Breast epithelium (tissue), 4 donors: Measurements from ENCODE around the gene HCLS1. TPM values are rescaled to one million over a fixed set of nuclear protein-coding genes. Genes with fewer than 3 reads are reported as not detected.

ENCODE experiments used
- DNase-seq, 2 donors: peaks; one replicate each; pipeline ENCODE4 v3.0.0-alpha.2; 2019; ENCODE audit warnings: low spot score in 2 of 2
- H3K27ac ChIP-seq, 2 donors: fragments of 200-600 bp; sonication (generic) in 1 of 2; one replicate each; pipeline ENCODE4 v1.5.1; 2016 to 2019; ENCODE audit warnings: mild to moderate bottlenecking in 1 of 2
- H3K27me3 ChIP-seq, 2 donors: fragments of 200-600 bp; sonication (generic) in 1 of 2; one replicate each; pipeline versions ENCODE4 v1.5.1 to v1.6.0; 2017 to 2019; ENCODE audit warnings: control low read depth in 1 of 2, mild to moderate bottlenecking in 1 of 2
- H3K36me3 ChIP-seq: fragments of 200-600 bp; one replicate; pipeline ENCODE4 v1.5.1; 2019
- H3K4me1 ChIP-seq, 2 donors: fragments of 200-600 bp; sonication (generic); one replicate each; pipeline ENCODE4 v1.5.1; 2016 to 2019; ENCODE audit warnings: control low read depth in 1 of 2
- H3K4me3 ChIP-seq, 3 donors: fragments of 200-600 bp; sonication (generic); 1 replicate in 2 of 3; 2 replicates in 1 of 3; pipeline ENCODE4 v1.5.1; 2016 to 2019; ENCODE audit warnings: mild to moderate bottlenecking in 3 of 3, moderate library complexity in 2 of 3
- H3K9me3 ChIP-seq, 2 donors: fragments of 200-600 bp; sonication (generic) in 1 of 2; one replicate each; pipeline ENCODE4 v1.5.1; 2016 to 2019; ENCODE audit warnings: control low read depth in 1 of 2
- CTCF ChIP-seq, 3 donors: fragments of 450-650 bp; IDR thresholded peaks; one replicate each; pipeline ENCODE4 v1.5.1; 2016 to 2017; ENCODE audit warnings: antibody characterized with exemption in 3 of 3, mild to moderate bottlenecking in 3 of 3, moderate library complexity in 3 of 3
- POLR2A ChIP-seq: fragments of 450-650 bp; IDR thresholded peaks from one replicate; pipeline ENCODE4 v1.6.1; 2016; ENCODE audit warnings: antibody characterized with exemption, mild to moderate bottlenecking, moderate library complexity
- POLR2AphosphoS5 ChIP-seq, 3 donors: sonication (generic); formaldehyde crosslinking; IDR thresholded peaks; one replicate each; pipeline ENCODE4 v1.6.1; 2017; ENCODE audit warnings: antibody characterized with exemption in 3 of 3
- intact Hi-C: fragments of 100-400 bp; cut with DNase I; formaldehyde crosslinking; loops from one replicate; pipeline ENCODE4 v1.15.1; 2023; ENCODE audit warnings: low total_unique reads
- total RNA-seq, 3 donors: library from RNA; depleted of rRNA; stranded (reverse); fragments of >200 nt; gene quantifications; one replicate each; pipeline ENCODE4 v1.1.0, GENCODE V29; 2016

HCLS1 gene
- total RNA-seq, 3 donors from 2014 or later = 37.8 to 144 (median 42.6) TPM

GRCh38 chr3:121624147-121624899, 36.4 kb downstream of the HCLS1 start:
- no peak for TF ChIP-seq POLR2A
- no peak for TF ChIP-seq CTCF (IDR thresholded peaks at IDR 0.05)

GRCh38 chr3:121621491-121621890, 39.2 kb downstream of the HCLS1 start:
- TF ChIP-seq POLR2A = no peak
- TF ChIP-seq POLR2AphosphoS5 (IDR thresholded peaks at IDR 0.05) = no peak
- TF ChIP-seq CTCF (IDR thresholded peaks at IDR 0.05) = no peak
- no peak for DNase-seq

More at GRCh38 chr3:121624147-121624899, 36.4 kb downstream of the HCLS1 start:
- no peak overlapping the region for H3K4me3 ChIP-seq
- H3K27me3 ChIP-seq = no peaks in the 10 kb centered on the region
- DNase-seq = no peak
- no peaks in the 10 kb centered on the region for H3K4me1 ChIP-seq
- intact Hi-C loops = loop anchor here (10.0 kb wide), 1 partner anchor 1050 kb away; no protein-coding TSS in a partner anchor
- H3K27ac ChIP-seq = no peak overlapping the region
- no peaks in the 10 kb centered on the region for H3K9me3 ChIP-seq
- no peaks in the 10 kb centered on the region for H3K36me3 ChIP-seq

GRCh38 chr3:121619691-121620090, 41.0 kb downstream of the HCLS1 start:
- no peak for DNase-seq
- intact Hi-C loops = loop anchor here (10.0 kb wide), 1 partner anchor 1055 kb away; no protein-coding TSS in a partner anchor
- Histone ChIP-seq H3K9me3 (no peaks in the 10 kb centered on the region), H3K36me3 (no peaks in the 10 kb centered on the region), H3K4me3 (no peak overlapping the region), H3K4me1 (no peaks in the 10 kb centered on the region), H3K27ac (no peak overlapping the region), H3K27me3 (no peaks in the 10 kb centered on the region)
- TF ChIP-seq CTCF (IDR thresholded peaks at IDR 0.05) (no peak), POLR2AphosphoS5 (IDR thresholded peaks at IDR 0.05) (no peak), POLR2A (no peak)

More at GRCh38 chr3:121621491-121621890, 39.2 kb downstream of the HCLS1 start:
- Histone ChIP-seq H3K27ac (no peak overlapping the region), H3K4me3 (no peak overlapping the region), H3K36me3 (no peaks in the 10 kb centered on the region), H3K4me1 (no peaks in the 10 kb centered on the region), H3K9me3 (no peaks in the 10 kb centered on the region), H3K27me3 (no peaks in the 10 kb centered on the region)
- intact Hi-C loops = loop anchor here (10.0 kb wide), 1 partner anchor 1053 kb away; no protein-coding TSS in a partner anchor

- Histone ChIP-seq H3K4me1 (no peaks in the 10 kb centered on the region), H3K36me3 (no peaks in the 10 kb centered on the region), H3K27ac (no peak overlapping the region), H3K27me3 (no peaks in the 10 kb centered on the region), H3K4me3 (no peak overlapping the region), H3K9me3 (no peaks in the 10 kb centered on the region)
- TF ChIP-seq POLR2AphosphoS5 (IDR thresholded peaks at IDR 0.05) (no peak), POLR2A (no peak), CTCF (IDR thresholded peaks at IDR 0.05) (no peak)
- DNase-seq = no peak
- intact Hi-C loops = no loop called here
These were observed 54.6 kb downstream of the HCLS1 start for GRCh38 chr3:121606106-121606505.

GRCh38 chr3:121604759-121605158, 55.9 kb downstream of the HCLS1 start:
- TF ChIP-seq POLR2AphosphoS5 (IDR thresholded peaks at IDR 0.05) (no peak), CTCF (IDR thresholded peaks at IDR 0.05) (no peak), POLR2A (no peak)
- intact Hi-C loops = no loop called here

More at GRCh38 chr3:121604759-121605158, 55.9 kb downstream of the HCLS1 start:
- H3K9me3 ChIP-seq = no peaks in the 10 kb centered on the region
- H3K36me3 ChIP-seq = no peaks in the 10 kb centered on the region
- no peaks in the 10 kb centered on the region for H3K27me3 ChIP-seq
- no peak overlapping the region for H3K4me3 ChIP-seq
- H3K4me1 ChIP-seq = no peaks in the 10 kb centered on the region
- no peak overlapping the region for H3K27ac ChIP-seq
- DNase-seq = no peak
